HEK293 (cell line): Measurements from ENCODE around the gene FKBP5.

Experiments
- CTCF ChIA-PET: fragments of 350-600 bp; formaldehyde crosslinking; extraction: SDS; loops from one replicate; lab custom pipeline; 2021; ENCODE audit warnings: antibody characterized with exemption; lab: Yijun Ruan, JAX
- POLR2A ChIA-PET: fragments of 300-600 bp; formaldehyde crosslinking; extraction: SDS; loops from one replicate; lab custom pipeline; 2020; ENCODE audit warnings: antibody characterized with exemption, inconsistent platforms; lab: Yijun Ruan, JAX
- H3K27ac ChIP-seq: fragments of 200-500 bp; sonication (Bioruptor generic); 2 replicates; pipeline ENCODE4 v1.5.1; 2014; ENCODE audit warnings: low read depth, low read length, control low read depth, inconsistent platforms; ENCODE audit errors: extremely low read depth
- H3K36me3 ChIP-seq, 2 experiments: fragments of 200-500 bp in 1 of 2; sonication (Bioruptor generic) in 1 of 2; 1 replicate in 1 of 2; 2 replicates in 1 of 2; pipeline ENCODE4 v1.5.1; 2014 to 2017; ENCODE audit warnings: inconsistent platforms in 2 of 2, low read length in 2 of 2; ENCODE audit not compliant: control insufficient read depth in 2 of 2, insufficient read depth in 1 of 2
- H3K4me1 ChIP-seq: fragments of 200-500 bp; sonication (Bioruptor generic); 2 replicates; pipeline ENCODE4 v1.5.1; 2014; ENCODE audit warnings: mild to moderate bottlenecking, low read length, inconsistent platforms; ENCODE audit not compliant: control insufficient read depth, insufficient read depth
- H3K4me3 ChIP-seq: 2 replicates; pipeline ENCODE4 v1.5.1; 2011; ENCODE audit warnings: low read depth, mild to moderate bottlenecking, control low read depth, low read length, moderate library complexity
- H3K9me3 ChIP-seq: fragments of 200-500 bp; sonication (Bioruptor generic); 2 replicates; pipeline ENCODE4 v1.5.1; 2014; ENCODE audit warnings: low read depth, low read length, inconsistent platforms; ENCODE audit not compliant: control insufficient read depth, insufficient read depth
- HOXD13 ChIP-seq: sonication (generic); formaldehyde crosslinking; IDR thresholded peaks from 2 replicates; pipeline ENCODE4 v1.8.0; 2022; ENCODE audit warnings: missing genetic modification reagents, borderline replicate concordance
- INSM2 ChIP-seq: fragments of 450-650 bp; formaldehyde crosslinking; IDR thresholded peaks from 2 replicates; pipeline ENCODE4 v1.5.1; 2016; ENCODE audit warnings: missing biosample characterization, missing genetic modification characterization
- KLF17 ChIP-seq: fragments of 450-650 bp; formaldehyde crosslinking; IDR thresholded peaks from 2 replicates; pipeline ENCODE4 v1.5.1; 2016; ENCODE audit warnings: missing biosample characterization, missing genetic modification characterization
- MYNN ChIP-seq: fragments of 450-650 bp; formaldehyde crosslinking; IDR thresholded peaks from 2 replicates; pipeline ENCODE4 v1.5.1; 2016; ENCODE audit warnings: missing biosample characterization, missing genetic modification characterization, borderline replicate concordance
- REST ChIP-seq: fragments of 450-650 bp; formaldehyde crosslinking; IDR thresholded peaks from 2 replicates; pipeline ENCODE4 v1.5.1; 2016; ENCODE audit warnings: missing biosample characterization, missing genetic modification characterization
- ZNF18 ChIP-seq: fragments of 450-650 bp; formaldehyde crosslinking; IDR thresholded peaks from 2 replicates; pipeline ENCODE4 v1.5.1; 2016; ENCODE audit warnings: missing biosample characterization, missing genetic modification characterization
- ZNF239 ChIP-seq: fragments of 450-650 bp; formaldehyde crosslinking; IDR thresholded peaks from 2 replicates; pipeline ENCODE4 v1.5.1; 2016; ENCODE audit warnings: missing biosample characterization, missing genetic modification characterization
- ZNF266 ChIP-seq: fragments of 450-650 bp; formaldehyde crosslinking; IDR thresholded peaks from 2 replicates; pipeline ENCODE4 v1.5.1; 2016; ENCODE audit warnings: missing biosample characterization, missing genetic modification characterization, low read depth
- ZNF292 ChIP-seq: fragments of 450-650 bp; formaldehyde crosslinking; IDR thresholded peaks from 2 replicates; pipeline ENCODE4 v1.5.1; 2016; ENCODE audit warnings: low read depth, missing biosample characterization, missing genetic modification characterization, borderline replicate concordance
- ZNF335 ChIP-seq: fragments of 450-650 bp; formaldehyde crosslinking; conservative IDR thresholded peaks from 2 replicates; pipeline ENCODE4 v1.5.1; 2016; ENCODE audit warnings: missing biosample characterization, missing genetic modification characterization
- ZNF350 ChIP-seq: fragments of 450-650 bp; formaldehyde crosslinking; IDR thresholded peaks from 2 replicates; pipeline ENCODE4 v1.5.0; 2017; ENCODE audit warnings: missing biosample characterization, mild to moderate bottlenecking, missing genetic modification characterization
- ZNF555 ChIP-seq: fragments of 450-650 bp; formaldehyde crosslinking; conservative IDR thresholded peaks from 2 replicates; pipeline ENCODE4 v1.5.1; 2017; ENCODE audit warnings: missing biosample characterization, mild to moderate bottlenecking, missing genetic modification characterization, inconsistent platforms
- ZNF596 ChIP-seq: fragments of 450-650 bp; IDR thresholded peaks from 2 replicates; pipeline ENCODE4 v1.5.0; 2018; ENCODE audit warnings: missing biosample characterization, mild to moderate bottlenecking, missing genetic modification characterization, moderate library complexity
- ZNF600 ChIP-seq: fragments of 450-650 bp; formaldehyde crosslinking; IDR thresholded peaks from 2 replicates; pipeline ENCODE4 v1.5.1; 2016; ENCODE audit warnings: missing biosample characterization, missing genetic modification characterization
- ZNF654 ChIP-seq: fragments of 450-650 bp; formaldehyde crosslinking; IDR thresholded peaks from 2 replicates; pipeline ENCODE4 v1.5.1; 2016; ENCODE audit warnings: low read depth, missing biosample characterization, missing genetic modification characterization
- ZNF692 ChIP-seq: fragments of 450-650 bp; formaldehyde crosslinking; IDR thresholded peaks from 2 replicates; pipeline ENCODE4 v1.5.1; 2016; ENCODE audit warnings: missing biosample characterization, missing genetic modification characterization
- ZNF768 ChIP-seq: fragments of 450-650 bp; formaldehyde crosslinking; IDR thresholded peaks from 2 replicates; pipeline ENCODE4 v1.5.1; 2018; ENCODE audit warnings: missing biosample characterization, mild to moderate bottlenecking, missing genetic modification characterization
- ZSCAN4 ChIP-seq: fragments of 450-650 bp; formaldehyde crosslinking; IDR thresholded peaks from 2 replicates; pipeline ENCODE4 v1.5.1; 2017; ENCODE audit warnings: missing biosample characterization, missing genetic modification characterization
- ZXDB ChIP-seq: fragments of 450-650 bp; formaldehyde crosslinking; IDR thresholded peaks from 2 replicates; pipeline ENCODE4 v1.5.1; 2016; ENCODE audit warnings: missing biosample characterization, missing genetic modification characterization

Gene FKBP5

GRCh38 chr6:35737413-35738211 is 48.9 kb upstream of the FKBP5 start (continued):
- TF ChIP-seq INSM2 (tag by site-specific recombination) (no peak), ZNF292 (tag by site-specific recombination) (no peak), ZXDB (tag by site-specific recombination) (0 out of 2 replicates have a peak, but pooled peaks have one; percentile 17), HOXD13 (CRISPR knock-in tag) (no peak), ZNF18 (tag by site-specific recombination) (no peak)

GRCh38 chr6:35736982-35737412 is 48.3 kb upstream of the FKBP5 start, which contains the start of gene ARMC12:
Gene ARMC12, plus strand, starts transcription at chr6:35737032. Its CDS starts 77 bp downstream, at chr6:35737109.
- TF ChIP-seq KLF17 (no peak), ZNF768 (no peak), ZSCAN4 (no peak), ZNF555 (no peak), REST (tag by site-specific recombination) (no peak)
- ChIA-PET CTCF (interaction anchor here (0.5 to 6.6 kb wide), 79 partner anchors 10 to 1087 kb away, joined by 3 to 258 read pairs (median 4); partner anchors contain the start of genes DEF6 and RPL10A), POLR2A (interaction anchor here (0.6 to 1.0 kb wide), 6 partner anchors 9 to 264 kb away, joined by 3 to 9 read pairs (median 4); no protein-coding TSS in a partner anchor)
- Histone ChIP-seq H3K9me3 (no peaks in the 10 kb centered on the region), H3K27ac (no peak within 1 kb of the TSS), H3K4me3 (no peak within 1 kb of the TSS), H3K4me1 (peaks cover 5% of the 10 kb centered on the region), H3K36me3 (no peaks in the 10 kb centered on the region)

GRCh38 chr6:35736253-35736894 is 47.7 kb upstream of the FKBP5 start:
- Histone ChIP-seq H3K4me3 (no peak overlapping the region), H3K27ac (no peak overlapping the region), H3K9me3 (no peaks in the 10 kb centered on the region), H3K4me1 (peaks cover 5% of the 10 kb centered on the region), H3K36me3 (no peaks in the 10 kb centered on the region)
- ChIA-PET POLR2A (interaction anchor here (0.6 to 1.0 kb wide), 7 partner anchors 8 to 265 kb away, joined by 3 to 9 read pairs (median 3); no protein-coding TSS in a partner anchor), CTCF (interaction anchor here (0.5 to 6.6 kb wide), 73 partner anchors 10 to 441 kb away, joined by 3 to 258 read pairs (median 5); partner anchors contain the start of genes DEF6 and TEAD3)
- peak; percentile 98 for TF ChIP-seq ZNF654 (tag by site-specific recombination)
- TF ChIP-seq MYNN (tag by site-specific recombination): no peak
- TF ChIP-seq ZNF600 (tag by site-specific recombination): no peak
- TF ChIP-seq ZNF239 (tag by site-specific recombination): no peak
- TF ChIP-seq ZNF350 (tag by site-specific recombination): no peak
- TF ChIP-seq ZNF692 (tag by site-specific recombination): 0 out of 2 replicates have a peak, but pooled peaks have one; percentile 20
- TF ChIP-seq ZNF335 (tag by site-specific recombination): peak; percentile 82
- no peak for TF ChIP-seq ZNF266
- no peak for TF ChIP-seq ZNF596 (tag by site-specific recombination)
